ENCODE results near the gene NUTF2. TPM values are rescaled to one million over a fixed set of nuclear protein-coding genes. Genes with fewer than 3 reads are reported as not detected.
A peak's percentile ranks its signal among the peaks of the same experiment; 100 is the strongest.

NUTF2 gene
- total RNA-seq, 1 donor from 2014 or later: 156 TPM

DNA sequence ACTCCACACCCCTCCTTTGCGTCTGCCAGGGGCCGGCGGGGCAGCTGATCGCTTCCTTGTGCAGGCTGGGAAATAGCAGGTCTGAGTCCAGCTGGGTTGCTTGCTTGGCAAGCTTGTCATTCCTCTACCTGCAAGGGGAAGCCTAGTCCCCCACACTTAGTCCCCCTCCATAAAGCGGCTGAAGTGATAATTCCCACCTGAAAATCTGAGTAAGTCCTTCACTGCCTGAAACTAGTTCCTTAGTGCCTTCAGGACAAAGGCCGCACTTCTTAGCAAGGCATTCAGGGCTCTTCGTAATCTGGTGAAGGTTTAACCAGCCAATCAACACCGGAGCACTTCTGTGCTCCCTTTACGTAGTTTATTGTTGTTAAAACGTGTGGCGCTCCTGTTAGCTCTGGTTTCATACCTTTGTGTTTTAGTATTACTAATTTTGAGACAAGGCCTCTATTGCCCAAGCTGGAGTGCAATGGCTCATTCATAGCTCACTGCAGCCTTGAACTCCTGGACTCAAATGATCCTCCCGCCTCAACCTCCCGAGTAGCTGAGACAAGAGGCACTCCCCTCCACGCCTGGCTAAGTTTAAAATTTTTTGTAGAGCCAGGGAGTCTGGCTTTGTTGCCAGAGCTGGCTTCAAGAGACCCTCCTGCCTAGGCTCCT is 47.1 kb downstream of the NUTF2 start:
- no peak for DNase-seq (ENCODE audit: low read depth)
- TF ChIP-seq, protein P1, sequence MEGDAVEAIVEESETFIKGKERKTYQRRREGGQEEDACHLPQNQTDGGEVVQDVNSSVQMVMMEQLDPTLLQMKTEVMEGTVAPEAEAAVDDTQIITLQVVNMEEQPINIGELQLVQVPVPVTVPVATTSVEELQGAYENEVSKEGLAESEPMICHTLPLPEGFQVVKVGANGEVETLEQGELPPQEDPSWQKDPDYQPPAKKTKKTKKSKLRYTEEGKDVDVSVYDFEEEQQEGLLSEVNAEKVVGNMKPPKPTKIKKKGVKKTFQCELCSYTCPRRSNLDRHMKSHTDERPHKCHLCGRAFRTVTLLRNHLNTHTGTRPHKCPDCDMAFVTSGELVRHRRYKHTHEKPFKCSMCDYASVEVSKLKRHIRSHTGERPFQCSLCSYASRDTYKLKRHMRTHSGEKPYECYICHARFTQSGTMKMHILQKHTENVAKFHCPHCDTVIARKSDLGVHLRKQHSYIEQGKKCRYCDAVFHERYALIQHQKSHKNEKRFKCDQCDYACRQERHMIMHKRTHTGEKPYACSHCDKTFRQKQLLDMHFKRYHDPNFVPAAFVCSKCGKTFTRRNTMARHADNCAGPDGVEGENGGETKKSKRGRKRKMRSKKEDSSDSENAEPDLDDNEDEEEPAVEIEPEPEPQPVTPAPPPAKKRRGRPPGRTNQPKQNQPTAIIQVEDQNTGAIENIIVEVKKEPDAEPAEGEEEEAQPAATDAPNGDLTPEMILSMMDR (IDR thresholded peaks at IDR 0.05; ENCODE audit: insufficient read depth, low read length, poor library complexity, severe bottlenecking): no peak
- Histone ChIP-seq H3K27me3 (ENCODE audit: control insufficient read depth, insufficient read depth, low read length) (no peaks in the 10 kb centered on the region), H3K4me3 (ENCODE audit: low read depth, low read length) (peak overlapping the region; percentile 91), H3K36me3 (ENCODE audit: control insufficient read depth, insufficient read depth, low read length) (no peaks in the 10 kb centered on the region)

DNA sequence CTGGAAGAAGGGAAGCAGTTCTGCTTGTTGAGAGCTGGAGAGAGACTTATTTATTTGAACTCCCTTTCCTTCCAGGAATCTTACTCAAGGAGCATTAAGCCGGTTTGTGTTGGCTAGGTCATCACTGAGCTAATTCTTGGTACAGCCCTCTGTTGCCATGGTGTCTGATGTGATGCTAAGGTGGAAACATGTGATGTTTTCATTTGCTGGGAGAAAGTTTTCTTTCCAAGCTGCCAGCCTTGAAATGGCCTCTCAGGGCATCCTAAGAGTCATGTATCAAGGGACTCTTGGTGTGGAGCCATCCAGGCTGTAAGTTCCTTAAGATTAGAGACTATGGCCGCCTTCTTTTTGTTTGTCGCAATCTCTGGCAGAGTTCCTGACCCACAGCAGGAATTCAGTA is 50.5 kb downstream of the NUTF2 start:
- TF ChIP-seq, protein P1 (IDR thresholded peaks at IDR 0.05; ENCODE audit: insufficient read depth, low read length, poor library complexity, severe bottlenecking): no peak
- Histone ChIP-seq H3K4me3 (ENCODE audit: low read depth, low read length) (no peak overlapping the region), H3K36me3 (ENCODE audit: control insufficient read depth, insufficient read depth, low read length) (no peaks in the 10 kb centered on the region), H3K27me3 (ENCODE audit: control insufficient read depth, insufficient read depth, low read length) (no peaks in the 10 kb centered on the region)
- DNase-seq (ENCODE audit: low read depth): no peak

DNA sequence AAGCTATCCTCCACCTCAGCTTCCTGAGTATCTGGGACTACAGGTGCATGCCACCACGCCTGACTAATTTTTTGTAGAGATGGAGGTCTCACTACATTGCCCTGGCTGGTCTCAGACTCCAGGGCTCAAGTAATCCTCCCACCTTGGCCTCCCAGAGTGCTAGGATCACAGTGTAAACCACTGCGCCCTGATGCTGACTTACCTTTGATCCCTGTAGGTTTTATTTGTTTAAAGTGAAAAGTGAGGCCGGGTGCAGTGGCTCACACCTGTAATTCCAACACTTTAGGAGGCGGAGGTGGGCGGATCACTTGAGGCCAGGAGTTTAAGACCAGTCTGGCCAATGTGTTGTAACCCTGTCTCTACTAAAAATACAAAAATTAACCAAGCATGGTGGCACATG is 55.0 kb downstream of the NUTF2 start:
- H3K4me3 ChIP-seq (ENCODE audit: low read depth, low read length): no peak overlapping the region
- no peaks in the 10 kb centered on the region for H3K27me3 ChIP-seq (ENCODE audit: control insufficient read depth, insufficient read depth, low read length)
- H3K36me3 ChIP-seq (ENCODE audit: control insufficient read depth, insufficient read depth, low read length): no peaks in the 10 kb centered on the region
- DNase-seq (ENCODE audit: low read depth): no peak
- TF ChIP-seq, protein P1 (IDR thresholded peaks at IDR 0.05; ENCODE audit: insufficient read depth, low read length, poor library complexity, severe bottlenecking): no peak

DNA sequence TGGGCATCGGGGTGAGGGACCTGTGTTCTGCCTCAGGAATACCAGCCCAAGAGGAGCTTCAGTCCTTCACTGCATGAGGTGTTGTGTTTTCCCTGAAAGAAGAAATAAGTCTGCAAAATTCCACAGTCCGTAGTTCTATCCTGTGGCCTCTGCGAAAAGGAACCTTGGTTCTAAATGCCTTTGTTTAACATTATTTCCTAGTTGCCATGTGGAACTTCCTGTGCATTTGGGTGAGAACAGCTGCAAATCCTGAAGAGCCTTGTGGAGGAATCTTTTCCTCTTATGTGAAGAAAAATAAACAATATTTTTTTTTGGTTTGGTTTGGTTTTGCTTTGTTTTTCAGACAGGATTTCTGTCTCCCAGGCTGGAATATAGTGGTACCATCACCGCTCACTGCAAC is 56.1 kb downstream of the NUTF2 start:
- H3K27me3 ChIP-seq (ENCODE audit: control insufficient read depth, insufficient read depth, low read length): no peaks in the 10 kb centered on the region
- no peak overlapping the region for H3K4me3 ChIP-seq (ENCODE audit: low read depth, low read length)
- TF ChIP-seq, protein P1 (IDR thresholded peaks at IDR 0.05; ENCODE audit: insufficient read depth, low read length, poor library complexity, severe bottlenecking): no peak
- H3K36me3 ChIP-seq (ENCODE audit: control insufficient read depth, insufficient read depth, low read length): no peaks in the 10 kb centered on the region
- no peak for DNase-seq (ENCODE audit: low read depth)

DNA sequence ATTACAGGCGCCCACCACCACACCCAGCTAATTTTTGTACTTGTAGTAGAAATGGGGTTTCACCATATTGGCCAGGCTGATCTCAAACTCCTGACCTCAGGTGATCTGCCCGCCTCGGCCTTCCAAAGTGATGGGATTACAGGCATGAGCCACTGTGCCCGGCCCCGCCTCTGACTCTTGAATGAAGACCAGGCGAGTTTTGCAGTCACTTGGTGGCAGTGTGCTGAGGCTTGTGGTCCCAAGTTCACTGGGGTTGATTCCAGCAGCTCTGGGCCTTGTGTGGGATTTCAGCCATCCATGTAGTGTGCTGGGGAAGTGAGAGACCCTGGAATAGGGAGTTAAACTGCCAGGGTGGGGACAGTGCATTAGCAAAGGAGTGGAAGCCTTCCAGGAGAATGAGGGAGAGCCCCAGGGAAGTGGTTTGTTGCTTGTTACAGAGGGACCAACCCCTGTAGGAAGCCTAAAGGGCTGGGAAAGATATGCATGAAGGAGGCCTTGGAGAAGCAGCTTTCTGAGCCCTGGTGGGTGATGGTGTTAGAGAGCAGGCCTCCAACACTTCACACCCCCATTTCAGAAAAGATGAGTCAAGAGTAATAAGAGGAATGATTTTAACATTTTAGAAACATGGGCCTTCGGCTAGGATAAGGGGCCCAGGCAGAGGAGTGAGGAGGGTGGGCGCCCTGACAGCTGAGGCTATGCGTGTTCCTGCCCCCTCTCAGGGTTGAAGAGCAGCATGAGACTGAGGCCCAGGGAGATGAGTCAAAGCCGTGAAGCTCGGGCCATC is 60.9 kb downstream of the NUTF2 start:
- TF ChIP-seq, protein P1 (IDR thresholded peaks at IDR 0.05; ENCODE audit: insufficient read depth, low read length, poor library complexity, severe bottlenecking): no peak
- H3K36me3 ChIP-seq (ENCODE audit: control insufficient read depth, insufficient read depth, low read length): peaks cover 2% of the 10 kb centered on the region
- H3K4me3 ChIP-seq (ENCODE audit: low read depth, low read length): no peak overlapping the region
- DNase-seq (ENCODE audit: low read depth): no peak
- no peaks in the 10 kb centered on the region for H3K27me3 ChIP-seq (ENCODE audit: control insufficient read depth, insufficient read depth, low read length)
